HG03460 (cell line): ENCODE results near the gene NECTIN1.

ENCODE experiments used
- ATAC-seq: cut with Tn5 transposase; IDR thresholded peaks from one replicate; pipeline ENCODE4 v1.9.1; 2021; ENCODE audit not compliant: unreplicated experiment

Gene NECTIN1

GRCh38 chr11:119755356-119756071 is 26.5 kb upstream of the NECTIN1 start:
- no peak for ATAC-seq

GRCh38 chr11:119754656-119755355 is 25.8 kb upstream of the NECTIN1 start:
- ATAC-seq: no peak

- ATAC-seq: no peak
Measured at GRCh38 chr11:119754199-119754598, 25.2 kb upstream of the NECTIN1 start.

GRCh38 chr11:119752946-119753345 is 23.9 kb upstream of the NECTIN1 start:
- ATAC-seq: no peak

GRCh38 chr11:119752345-119752871 is 23.4 kb upstream of the NECTIN1 start:
- peak; percentile 37 for ATAC-seq

- ATAC-seq: no peak
Measured at GRCh38 chr11:119750056-119750455, 21.1 kb upstream of the NECTIN1 start.

- no peak for ATAC-seq
Measured at GRCh38 chr11:119749006-119749565, 20.1 kb upstream of the NECTIN1 start.

- ATAC-seq: no peak
Measured at GRCh38 chr11:119747868-119748660, 19.1 kb upstream of the NECTIN1 start.

- ATAC-seq: no peak
Measured at GRCh38 chr11:119745776-119746535, 17.0 kb upstream of the NECTIN1 start.

- no peak for ATAC-seq
Measured at GRCh38 chr11:119745112-119745511, 16.1 kb upstream of the NECTIN1 start.

GRCh38 chr11:119744577-119744976 is 15.6 kb upstream of the NECTIN1 start:
- ATAC-seq: no peak

GRCh38 chr11:119743006-119743405 is 14.0 kb upstream of the NECTIN1 start:
- ATAC-seq: no peak

GRCh38 chr11:119742263-119742861 is 13.4 kb upstream of the NECTIN1 start:
- no peak for ATAC-seq

GRCh38 chr11:119741369-119742262 is 12.6 kb upstream of the NECTIN1 start:
- ATAC-seq: no peak

GRCh38 chr11:119739975-119740374 is 11.0 kb upstream of the NECTIN1 start:
- ATAC-seq: no peak

- no peak for ATAC-seq
Measured at GRCh38 chr11:119739021-119739703, 10.2 kb upstream of the NECTIN1 start.

- no peak for ATAC-seq
Measured at GRCh38 chr11:119738059-119738439, 9.0 kb upstream of the NECTIN1 start.

- no peak for ATAC-seq
Measured at GRCh38 chr11:119737366-119738058, 8.5 kb upstream of the NECTIN1 start.
